Epithelial cell of proximal tubule (primary cell): Measurements from ENCODE around the gene GTPBP1. TPM values are rescaled to one million over a fixed set of nuclear protein-coding genes. Genes with fewer than 3 reads are reported as not detected.

Experiments used
- DNase-seq: peaks from one replicate; pipeline ENCODE4 v3.0.0-alpha.2; 2011; ENCODE audit warnings: low read depth
- H3K4me3 ChIP-seq: 2 replicates; pipeline ENCODE4 v1.5.1; 2011; ENCODE audit warnings: low read depth, mild to moderate bottlenecking, low read length
- total RNA-seq: library from RNA; depleted of rRNA; stranded (reverse); fragments of >200 nt; gene quantifications from 2 replicates; pipeline ENCODE4 v1.2.3, GENCODE V29; 2015
- TF ChIP-seq, protein P1 (sequence below): conservative IDR thresholded peaks from 2 replicates; pipeline ENCODE4 v1.5.1; 2012; ENCODE audit warnings: low read depth, mild to moderate bottlenecking, low read length

The GTPBP1 gene
- total RNA-seq, 1 donor from 2014 or later = 36.2 TPM

DNA sequence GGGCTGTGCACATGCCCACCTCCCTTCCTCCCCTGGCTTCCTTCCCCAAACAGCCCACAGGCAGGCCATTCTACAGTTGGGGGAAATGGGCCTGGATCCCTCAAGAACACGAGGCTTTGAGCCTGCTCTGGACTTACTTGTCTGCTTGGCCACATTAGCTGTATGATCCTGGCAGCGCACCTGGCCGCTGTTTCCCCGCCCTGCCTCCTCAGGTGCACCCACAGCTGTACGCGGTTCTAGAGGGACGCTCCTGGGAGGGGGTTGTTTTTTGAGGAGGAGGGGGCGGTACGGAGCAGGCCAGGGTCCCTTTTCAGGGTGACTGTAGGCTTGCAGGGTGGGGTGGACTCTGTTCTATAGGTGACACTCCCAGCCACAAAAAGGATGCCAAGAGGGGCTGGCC lies 61.6 kb downstream of the GTPBP1 start:
- no peak overlapping the region for H3K4me3 ChIP-seq
- no peak for DNase-seq
- TF ChIP-seq, protein P1, sequence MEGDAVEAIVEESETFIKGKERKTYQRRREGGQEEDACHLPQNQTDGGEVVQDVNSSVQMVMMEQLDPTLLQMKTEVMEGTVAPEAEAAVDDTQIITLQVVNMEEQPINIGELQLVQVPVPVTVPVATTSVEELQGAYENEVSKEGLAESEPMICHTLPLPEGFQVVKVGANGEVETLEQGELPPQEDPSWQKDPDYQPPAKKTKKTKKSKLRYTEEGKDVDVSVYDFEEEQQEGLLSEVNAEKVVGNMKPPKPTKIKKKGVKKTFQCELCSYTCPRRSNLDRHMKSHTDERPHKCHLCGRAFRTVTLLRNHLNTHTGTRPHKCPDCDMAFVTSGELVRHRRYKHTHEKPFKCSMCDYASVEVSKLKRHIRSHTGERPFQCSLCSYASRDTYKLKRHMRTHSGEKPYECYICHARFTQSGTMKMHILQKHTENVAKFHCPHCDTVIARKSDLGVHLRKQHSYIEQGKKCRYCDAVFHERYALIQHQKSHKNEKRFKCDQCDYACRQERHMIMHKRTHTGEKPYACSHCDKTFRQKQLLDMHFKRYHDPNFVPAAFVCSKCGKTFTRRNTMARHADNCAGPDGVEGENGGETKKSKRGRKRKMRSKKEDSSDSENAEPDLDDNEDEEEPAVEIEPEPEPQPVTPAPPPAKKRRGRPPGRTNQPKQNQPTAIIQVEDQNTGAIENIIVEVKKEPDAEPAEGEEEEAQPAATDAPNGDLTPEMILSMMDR = no peak

GRCh38 chr22:38768036-38768435 lies 62.3 kb downstream of the GTPBP1 start:
- no peak overlapping the region for H3K4me3 ChIP-seq
- TF ChIP-seq, protein P1 = no peak
- DNase-seq = no peak

GRCh38 chr22:38770257-38770949 lies 64.7 kb downstream of the GTPBP1 start:
- no peak overlapping the region for H3K4me3 ChIP-seq
- DNase-seq = no peak
- TF ChIP-seq, protein P1 = no peak

- TF ChIP-seq, protein P1 = no peak
- DNase-seq = no peak
- no peak overlapping the region for H3K4me3 ChIP-seq
These were observed 66.8 kb downstream of the GTPBP1 start for GRCh38 chr22:38772623-38772873.

DNA sequence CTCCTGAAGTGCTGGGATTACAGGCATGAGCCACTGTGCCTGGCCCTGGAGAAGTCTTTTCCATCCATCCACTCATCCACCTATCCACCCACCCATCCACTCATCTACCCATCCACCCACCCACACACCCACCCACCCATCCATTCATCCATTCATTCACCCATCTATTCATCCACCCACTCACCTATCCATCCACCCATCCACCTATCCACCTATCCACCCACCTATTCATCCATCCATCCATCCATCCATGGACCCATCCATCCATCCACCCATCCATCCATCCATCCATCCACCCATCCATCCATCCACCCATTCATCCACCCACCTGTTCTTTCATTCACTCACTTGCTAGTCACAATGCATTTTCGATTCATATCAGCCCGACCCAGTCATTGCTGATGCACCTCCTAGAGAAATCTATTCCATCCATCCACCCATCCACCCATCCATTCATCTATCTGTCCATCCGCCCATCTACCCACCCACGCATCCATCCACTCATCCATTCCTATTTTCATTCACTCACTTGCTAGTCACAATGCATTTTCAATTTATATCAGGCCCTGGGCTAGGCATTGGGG lies 67.7 kb downstream of the GTPBP1 start:
- no peak overlapping the region for H3K4me3 ChIP-seq
- TF ChIP-seq, protein P1 = no peak
- no peak for DNase-seq

- TF ChIP-seq, protein P1 = no peak
- no peak for DNase-seq
- H3K4me3 ChIP-seq = no peak overlapping the region
These were observed 68.9 kb downstream of the GTPBP1 start for GRCh38 chr22:38774496-38775166.

- TF ChIP-seq, protein P1 = no peak
- H3K4me3 ChIP-seq = no peak overlapping the region
- DNase-seq = no peak
These were observed 69.9 kb downstream of the GTPBP1 start for GRCh38 chr22:38775656-38776055.
